GM18499 (cell line): ENCODE measurements around the gene SALL4.
"Not testable (repeated sequence)": the region's sequence is repeated elsewhere in the genome, so short reads cannot be mapped to it uniquely, and the experiment has no call there.

Experiments used
- ATAC-seq: cut with Tn5 transposase; IDR thresholded peaks from one replicate; pipeline ENCODE4 v1.9.1; 2021; ENCODE audit warnings: moderate number of reproducible peaks; ENCODE audit not compliant: insufficient read depth, unreplicated experiment

The SALL4 gene

DNA sequence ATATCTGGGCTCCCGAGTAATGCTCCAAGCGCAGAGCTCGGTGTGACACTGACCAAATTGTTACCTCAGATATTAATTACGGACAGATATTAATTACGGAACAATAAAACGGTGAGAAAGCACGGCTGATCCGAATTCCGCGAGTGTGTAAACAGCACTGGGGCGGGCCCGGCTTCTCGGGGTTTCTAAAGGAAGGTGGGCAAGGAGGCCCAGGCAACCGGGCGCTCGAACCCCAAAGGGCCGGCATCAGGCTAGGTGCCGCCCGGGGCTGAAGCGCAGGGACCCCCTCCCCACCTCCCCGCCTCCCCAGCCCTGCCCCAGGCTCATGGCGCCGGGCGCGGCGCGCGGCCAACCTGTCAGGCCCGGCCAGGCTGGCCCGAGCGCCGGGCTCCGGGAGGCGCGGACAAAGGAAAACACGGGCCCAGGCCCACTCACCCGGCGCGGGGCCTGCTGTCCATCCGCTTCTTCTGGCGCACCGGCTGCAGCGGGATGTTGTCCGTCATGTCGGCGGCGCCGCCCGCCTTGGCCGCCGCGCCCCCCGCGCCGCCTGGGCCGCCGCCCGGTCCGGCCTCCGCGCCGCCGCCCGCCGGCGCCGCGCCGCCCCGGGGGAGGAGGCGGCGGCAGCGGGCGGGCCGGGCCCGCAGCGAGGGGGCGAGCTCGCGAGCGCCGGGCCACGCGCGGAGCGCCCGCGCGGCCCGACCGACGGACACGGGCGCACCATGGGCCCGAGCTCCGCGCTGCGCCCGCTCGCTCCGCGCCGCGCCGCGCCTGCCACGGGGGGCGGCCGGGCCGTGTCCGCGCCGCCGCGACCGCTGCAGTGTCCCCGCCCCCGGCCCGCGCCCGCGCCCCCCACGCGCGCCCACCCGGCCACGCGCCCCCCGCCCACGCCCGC is 34.2 kb downstream of the SALL4 start, which contains the start of gene ATP9A:
Gene ATP9A (minus strand): TSS at position 524 of the 892 bp plus-strand sequence. CDS start 21 bp downstream, at position 503.
- no peak for ATAC-seq

DNA sequence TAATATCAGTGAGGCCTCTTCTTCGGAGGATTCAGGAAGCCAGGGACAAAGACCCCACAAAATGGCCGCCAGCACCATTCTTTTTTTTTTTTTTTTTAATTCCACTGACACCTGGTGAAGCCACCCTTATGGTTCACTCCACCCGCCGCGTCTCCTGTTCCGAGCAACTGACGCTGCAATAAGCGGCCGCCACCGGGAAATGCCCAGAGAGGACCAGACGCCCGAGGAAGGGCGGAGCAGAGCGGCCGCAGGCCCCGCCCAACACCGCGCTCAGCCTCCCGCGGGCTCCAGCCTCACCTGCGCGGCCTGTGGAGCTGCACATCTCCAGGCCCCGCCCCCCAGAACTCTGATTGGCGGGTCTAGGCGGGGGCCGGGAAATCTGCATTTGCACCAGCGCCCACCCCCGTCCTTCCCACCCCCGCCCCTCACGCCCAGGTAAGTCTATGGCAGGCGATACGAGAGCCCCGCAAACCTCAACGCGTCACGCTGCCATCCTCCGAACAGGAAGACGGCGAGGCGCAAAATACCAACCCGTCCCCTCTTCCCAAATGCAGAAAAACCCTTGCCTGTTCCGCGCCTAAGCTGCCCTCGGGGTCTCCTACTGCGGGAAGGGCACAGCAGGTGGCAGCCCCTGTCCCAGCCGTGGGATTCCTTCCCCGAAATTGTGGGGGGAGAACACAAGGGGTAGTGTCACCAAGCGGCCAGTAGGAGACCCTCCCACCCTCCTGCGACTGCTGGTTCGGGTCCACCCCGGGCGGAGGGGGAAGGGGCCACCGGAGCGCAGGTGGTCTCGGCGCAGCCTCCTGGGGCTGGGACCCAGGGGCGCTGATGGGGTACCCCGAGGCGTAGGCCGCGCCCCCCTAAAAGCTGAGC is 35.1 kb downstream of the SALL4 start:
- ATAC-seq, result no peak

DNA sequence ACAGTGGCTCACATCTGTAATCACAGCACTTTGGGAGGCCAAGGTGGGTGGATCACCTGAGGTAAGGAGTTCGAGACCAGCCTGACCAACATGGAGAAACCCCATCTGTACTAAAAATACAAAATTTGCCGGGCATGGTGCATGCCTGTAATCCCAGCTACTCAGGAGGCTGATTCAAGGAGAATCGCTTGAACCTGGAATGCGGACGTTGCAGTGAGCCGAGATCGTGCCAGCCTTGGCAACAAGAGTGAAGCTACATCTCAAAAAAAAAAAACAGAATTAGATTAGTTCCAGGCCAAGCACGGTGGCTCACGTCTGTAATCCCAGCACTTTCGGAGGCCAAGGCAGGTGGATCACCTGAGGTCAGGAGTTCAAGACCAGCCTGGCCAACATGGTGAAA is 36.9 kb downstream of the SALL4 start:
- not testable (repeated sequence) for ATAC-seq

- ATAC-seq, result no peak
Observed at GRCh38 chr20:51763965-51764602, 38.2 kb downstream of the SALL4 start.

DNA sequence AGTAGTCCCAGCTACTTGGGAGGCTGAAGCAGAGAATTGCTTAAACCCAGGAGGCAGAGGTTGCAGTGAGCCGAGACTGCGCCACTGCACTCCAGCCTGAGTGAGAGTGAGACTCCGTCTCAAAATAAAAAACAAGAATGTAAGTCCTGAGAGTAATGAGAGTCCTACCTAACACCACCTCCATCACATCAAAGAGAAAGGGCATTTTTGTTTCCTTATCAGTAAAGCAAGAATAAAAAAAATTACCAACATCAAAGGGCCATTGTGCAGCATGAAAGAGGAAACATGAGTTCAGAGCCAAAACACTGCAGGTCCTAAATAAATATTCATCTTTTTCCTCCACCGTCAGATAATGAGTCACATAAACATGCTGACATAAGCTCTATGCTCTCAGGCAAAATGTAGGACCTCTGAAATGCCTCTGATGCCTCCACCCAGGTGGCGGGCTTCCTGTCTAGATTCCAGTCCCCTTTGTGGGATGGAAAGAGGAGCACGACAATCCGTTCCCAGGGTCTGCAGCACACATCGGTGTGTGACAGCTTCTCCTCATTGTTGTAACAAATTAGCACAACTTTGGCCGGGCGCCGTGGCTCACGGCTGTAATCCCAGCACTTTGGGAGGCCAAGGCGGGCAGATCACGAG is 41.3 kb downstream of the SALL4 start:
- no peak for ATAC-seq

DNA sequence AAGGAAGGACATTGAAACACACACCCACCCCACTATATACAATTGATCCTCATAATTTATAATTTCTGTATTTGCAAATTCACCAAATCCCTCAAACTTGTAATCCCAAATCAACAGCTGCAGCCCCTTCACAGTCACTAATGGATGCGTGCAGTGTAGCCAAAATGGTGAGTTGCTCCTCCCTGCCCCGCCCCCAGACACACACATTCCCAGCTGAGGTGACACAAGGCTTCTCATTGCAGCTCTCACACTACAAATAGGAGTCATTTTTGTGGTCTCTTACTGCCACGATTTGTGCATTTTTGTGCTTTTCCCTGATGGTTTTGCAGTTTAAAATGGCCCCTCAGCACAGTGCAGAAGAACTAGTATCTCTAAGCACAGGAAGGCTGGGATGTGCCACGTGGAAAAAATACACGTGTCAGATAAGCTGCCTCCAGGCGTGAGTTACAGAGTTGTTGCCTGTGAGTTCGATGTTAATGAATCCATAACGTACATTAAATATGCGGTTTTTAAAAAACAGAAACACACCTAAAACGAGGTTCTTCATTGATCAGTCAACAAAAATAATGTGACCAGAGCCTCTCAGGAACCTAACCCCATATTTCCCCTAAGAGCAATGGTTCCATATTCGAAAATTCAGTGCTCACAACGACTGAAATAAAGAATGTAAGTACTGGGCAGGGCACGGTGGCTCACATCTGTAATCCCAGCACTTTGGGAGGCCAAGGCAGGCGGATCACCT is 42.4 kb downstream of the SALL4 start:
- no peak for ATAC-seq

GRCh38 chr20:51758978-51759544 is 43.3 kb downstream of the SALL4 start:
- no peak for ATAC-seq

DNA sequence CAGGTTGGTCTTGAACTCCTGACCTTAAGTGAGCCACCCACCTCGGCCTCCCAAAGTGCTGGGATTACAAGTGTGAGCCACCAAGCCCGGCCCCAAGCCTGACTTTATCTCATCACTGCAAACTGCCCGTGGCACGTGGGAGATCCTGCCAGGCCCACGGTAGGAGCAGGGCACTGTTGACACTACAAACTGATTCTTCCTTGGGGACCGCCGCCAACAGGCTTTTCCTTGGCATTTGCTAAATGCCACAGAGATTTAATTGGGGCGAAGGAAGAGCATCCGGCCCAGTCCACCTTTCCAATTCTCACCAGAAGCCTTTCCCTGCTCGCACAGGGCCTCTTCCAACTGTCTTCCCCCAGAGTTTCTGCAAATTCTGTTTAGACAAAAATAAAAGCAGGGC is 45.1 kb downstream of the SALL4 start:
- ATAC-seq, result no peak

- no peak for ATAC-seq
Observed at GRCh38 chr20:51756653-51757052, 45.7 kb downstream of the SALL4 start.

DNA sequence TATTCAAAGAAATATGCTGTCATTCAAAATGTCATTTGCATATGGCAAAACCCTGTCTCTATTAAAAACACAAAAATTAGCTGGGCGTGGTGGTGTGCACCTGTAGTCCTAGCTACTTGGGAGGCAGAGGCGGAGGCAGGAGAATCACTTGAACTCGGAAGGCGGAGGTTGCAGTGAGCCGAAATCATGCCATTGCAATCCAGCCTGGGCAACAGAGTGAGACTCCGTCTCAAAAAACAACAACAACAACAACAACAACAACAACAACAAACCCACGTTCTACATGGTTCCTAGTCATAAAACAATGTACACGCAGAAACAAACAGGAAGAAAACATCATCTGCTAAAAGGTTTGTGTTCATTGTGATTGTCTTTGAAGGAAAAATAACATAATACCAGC is 49.1 kb downstream of the SALL4 start:
- not testable (repeated sequence) for ATAC-seq

DNA sequence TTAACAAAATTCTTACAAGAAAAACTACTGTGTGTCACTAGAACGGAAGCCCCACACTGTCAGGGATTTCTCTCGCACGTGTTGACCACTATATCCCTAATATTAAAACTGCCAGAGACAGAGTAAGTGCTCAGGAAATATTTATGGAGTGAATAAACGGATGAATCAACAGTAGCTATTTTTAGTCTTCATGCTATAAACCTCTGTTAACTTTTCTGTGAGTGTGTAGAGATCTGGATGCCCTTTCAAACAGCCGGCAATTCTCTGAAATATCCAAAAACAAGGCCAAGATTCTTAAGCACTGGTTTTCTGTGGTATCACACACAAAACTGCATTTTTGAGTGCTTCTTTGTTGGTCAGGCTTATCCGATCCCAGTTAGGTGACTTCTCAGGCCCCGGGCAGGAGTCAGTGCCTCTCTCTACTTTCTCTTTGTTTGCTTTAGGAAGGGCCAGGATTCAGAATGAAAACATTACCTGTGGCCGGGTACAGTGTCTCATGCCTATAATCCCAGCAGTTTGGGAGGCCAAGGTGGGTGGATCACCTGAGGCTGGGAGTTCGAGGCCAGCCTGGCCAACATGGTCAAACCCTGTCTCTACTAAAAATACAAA is 49.9 kb downstream of the SALL4 start:
- no peak for ATAC-seq

DNA sequence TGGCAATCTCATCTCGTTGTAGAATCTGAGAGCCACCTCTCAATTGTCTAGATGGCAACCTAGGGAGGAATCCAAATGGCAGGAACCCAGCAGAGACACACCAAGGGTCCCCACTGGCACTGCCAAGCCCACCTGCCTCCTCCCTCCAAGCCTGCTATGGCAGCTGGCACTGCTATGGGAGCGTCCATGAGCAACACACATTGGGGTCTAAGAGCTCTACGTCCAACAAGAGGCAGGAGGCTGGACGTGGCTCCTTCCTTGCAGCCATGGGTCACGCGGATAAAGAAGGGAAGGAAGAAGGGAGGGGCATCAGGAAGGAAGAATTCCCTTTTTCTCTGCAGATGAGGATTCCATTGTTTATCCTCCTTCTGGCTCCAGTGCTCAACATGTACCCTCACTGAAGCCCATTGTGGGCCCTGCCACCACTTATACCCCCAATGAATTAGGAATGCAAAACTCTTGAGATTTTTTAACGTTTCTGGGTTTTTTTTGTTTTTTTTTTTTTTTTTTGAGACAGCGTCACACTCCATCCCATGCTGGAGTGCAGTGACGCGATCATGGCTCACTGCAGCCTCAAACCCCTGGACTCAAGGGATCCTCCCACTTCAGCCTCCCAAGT is 51.4 kb downstream of the SALL4 start:
- no peak for ATAC-seq

DNA sequence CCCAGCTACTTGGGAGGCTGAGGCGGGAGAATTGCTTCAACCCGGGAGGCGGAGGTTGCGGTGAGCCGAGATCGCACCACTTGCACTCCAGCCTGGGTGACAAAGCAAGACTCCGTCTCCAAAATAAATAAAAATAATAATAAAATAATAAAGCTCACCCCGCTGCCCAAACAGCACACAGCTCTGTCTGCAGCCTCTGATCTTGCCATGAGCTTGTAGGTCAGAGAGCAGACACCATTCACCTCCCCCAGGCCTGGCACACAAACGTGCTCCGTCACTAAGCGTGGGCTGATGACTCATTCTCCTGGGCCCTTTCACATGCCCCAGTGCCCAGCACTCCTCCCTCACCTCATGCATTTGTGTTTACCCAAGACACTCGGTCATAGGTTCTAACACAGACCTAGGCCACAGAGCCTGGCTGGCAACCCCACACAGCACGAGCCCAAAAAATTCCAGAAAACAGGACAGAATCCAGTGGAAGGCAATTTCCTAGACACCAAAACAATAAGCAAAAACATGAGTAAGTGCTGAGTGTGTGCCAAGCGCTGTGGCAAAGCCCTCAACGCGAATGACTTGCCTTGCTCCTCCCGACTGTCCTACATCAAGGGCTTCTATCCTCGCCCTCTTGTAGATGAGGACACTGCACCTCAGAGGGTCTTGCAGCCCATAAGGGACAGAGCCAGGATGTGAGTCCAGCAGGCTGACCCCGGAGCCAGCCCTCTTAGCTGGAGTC is 52.1 kb downstream of the SALL4 start:
- ATAC-seq, result no peak

DNA sequence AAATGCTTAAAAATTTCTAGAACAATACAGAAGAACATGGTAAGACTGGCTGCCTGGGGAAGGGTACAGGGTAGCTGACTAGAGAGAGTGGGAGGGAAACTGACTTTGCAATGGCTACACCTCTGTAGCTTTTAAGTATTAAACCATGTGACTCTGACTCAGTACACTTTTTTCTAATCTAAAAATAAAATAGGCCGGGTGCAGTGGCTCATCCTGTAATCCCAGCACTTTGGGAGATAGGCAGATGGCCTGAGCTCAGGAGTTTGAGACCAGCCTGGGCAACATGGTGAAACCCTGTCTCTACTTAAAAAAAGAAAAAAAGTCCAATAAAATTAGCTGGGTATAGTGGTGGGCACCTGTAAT is 52.7 kb downstream of the SALL4 start:
- no peak for ATAC-seq

GRCh38 chr20:51747182-51747911 is 55.0 kb downstream of the SALL4 start:
- no peak for ATAC-seq

DNA sequence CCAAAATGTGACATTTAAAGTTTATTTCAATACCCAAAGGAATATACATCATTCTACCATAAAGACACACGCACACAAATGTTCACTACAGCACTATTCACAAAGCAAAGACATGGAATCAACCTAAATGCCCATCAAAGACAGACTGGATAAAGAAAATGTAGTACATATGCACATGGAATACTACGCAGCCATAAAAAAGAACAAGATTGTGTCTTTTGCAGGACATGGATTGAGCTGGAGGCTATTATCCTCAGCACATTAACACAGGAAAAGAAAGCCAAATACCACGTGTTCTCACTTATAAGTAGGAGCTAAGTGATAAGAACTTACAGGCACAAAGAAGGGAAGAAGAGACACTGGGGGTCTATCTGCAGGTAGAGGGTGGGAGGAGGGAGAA is 56.5 kb downstream of the SALL4 start:
- ATAC-seq, result no peak

DNA sequence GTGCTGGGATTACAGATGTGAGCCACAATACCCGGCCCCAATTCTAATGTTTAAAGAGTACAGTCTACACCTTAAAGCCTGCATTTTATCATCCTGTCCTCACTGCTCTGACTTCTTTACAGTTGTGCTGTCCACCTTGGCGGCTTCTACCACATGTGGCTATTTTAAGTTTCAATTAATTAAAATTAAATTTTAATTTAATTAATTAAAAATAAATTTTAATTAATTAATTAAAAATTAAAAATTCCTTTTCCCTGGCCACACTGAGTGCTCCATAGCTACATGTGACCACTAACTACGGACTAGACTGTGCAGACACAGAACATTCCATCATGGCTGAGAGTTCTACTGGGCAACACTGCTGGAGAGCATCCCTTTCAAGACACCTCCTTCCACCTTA is 61.5 kb downstream of the SALL4 start:
- ATAC-seq, result no peak
